GM23338 (cell line): ENCODE measurements around the gene ATP7A. TPM values are rescaled to one million over a fixed set of nuclear protein-coding genes. Genes with fewer than 3 reads are reported as not detected.

ENCODE experiments used
- ATAC-seq: fragments of 200-7000 bp; cut with Tn5 transposase; 3 replicates; pipeline ENCODE4 v1.9.1; 2020
- DNase-seq: peaks from one replicate; pipeline ENCODE4 v3.0.0-alpha.2; 2015; ENCODE audit warnings: low spot score
- H2AFZ ChIP-seq: fragments of 200-600 bp; sonication (generic); 2 replicates; pipeline ENCODE4 v1.8.0; 2016; ENCODE audit warnings: antibody characterized with exemption, mild to moderate bottlenecking, moderate library complexity
- H3F3A ChIP-seq: fragments of 200-600 bp; sonication (generic); replicated peaks from 2 replicates; pipeline ENCODE4 v1.8.0; 2017; ENCODE audit warnings: antibody characterized with exemption, mixed run types, low read depth
- H3K27ac ChIP-seq: fragments of 200-600 bp; sonication (generic); 2 replicates; pipeline ENCODE4 v1.6.1; 2016; ENCODE audit warnings: low read depth
- H3K27me3 ChIP-seq: fragments of 200-600 bp; sonication (generic); 2 replicates; pipeline ENCODE4 v1.8.0; 2016; ENCODE audit warnings: mild to moderate bottlenecking, mixed run types, moderate library complexity; ENCODE audit not compliant: insufficient read depth
- H3K36me3 ChIP-seq: fragments of 200-600 bp; sonication (generic); 2 replicates; pipeline ENCODE4 v1.8.0; 2016; ENCODE audit warnings: mild to moderate bottlenecking; ENCODE audit not compliant: insufficient read depth
- H3K4me1 ChIP-seq: fragments of 200-600 bp; sonication (generic); 2 replicates; pipeline ENCODE4 v1.8.0; 2016; ENCODE audit warnings: mild to moderate bottlenecking, moderate library complexity; ENCODE audit not compliant: insufficient read depth
- H3K4me2 ChIP-seq: fragments of 200-600 bp; sonication (generic); 2 replicates; pipeline ENCODE4 v1.7.1; 2017; ENCODE audit warnings: mixed run types
- H3K4me3 ChIP-seq: fragments of 200-600 bp; sonication (generic); 2 replicates; pipeline ENCODE4 v1.6.1; 2016; ENCODE audit warnings: mixed run types
- H3K79me2 ChIP-seq: fragments of 200-600 bp; sonication (generic); replicated peaks from 2 replicates; pipeline ENCODE4 v1.8.0; 2017; ENCODE audit warnings: mild to moderate bottlenecking; ENCODE audit not compliant: insufficient read depth
- H3K9me2 ChIP-seq: fragments of 200-600 bp; sonication (generic); 2 replicates; pipeline ENCODE4 v1.8.0; 2017; ENCODE audit not compliant: insufficient read depth
- H4K20me1 ChIP-seq: fragments of 200-600 bp; sonication (generic); replicated peaks from 2 replicates; pipeline ENCODE4 v1.8.0; 2017; ENCODE audit warnings: mild to moderate bottlenecking; ENCODE audit not compliant: insufficient read depth
- H3K27ac Mint-ChIP-seq: 2 replicates; pipeline ENCODE4 v1.8.0; 2020; ENCODE audit warnings: inconsistent platforms, mild to moderate bottlenecking, moderate library complexity, mixed read lengths
- H3K27me3 Mint-ChIP-seq: 3 replicates; pipeline ENCODE4 v1.8.0; 2022; ENCODE audit warnings: low read depth, mild to moderate bottlenecking, moderate library complexity, mixed read lengths, inconsistent platforms; ENCODE audit not compliant: insufficient read depth, poor library complexity
- H3K36me3 Mint-ChIP-seq: 3 replicates; pipeline ENCODE4 v1.8.0; 2021; ENCODE audit warnings: low read depth, mild to moderate bottlenecking, inconsistent platforms, moderate library complexity, mixed read lengths
- H3K4me1 Mint-ChIP-seq: 3 replicates; pipeline ENCODE4 v1.8.0; 2020; ENCODE audit warnings: mild to moderate bottlenecking, inconsistent platforms, mixed read lengths
- H3K4me3 Mint-ChIP-seq: 3 replicates; pipeline ENCODE4 v1.8.0; 2021; ENCODE audit warnings: moderate library complexity, mild to moderate bottlenecking, inconsistent platforms, mixed read lengths
- H3K9me3 Mint-ChIP-seq: 3 replicates; pipeline ENCODE4 v1.8.0; 2020; ENCODE audit warnings: moderate library complexity, mild to moderate bottlenecking, inconsistent platforms, mixed read lengths
- CREB1 ChIP-seq: fragments of 250-450 bp; sonication (Bioruptor Pico); IDR thresholded peaks from 2 replicates; pipeline ENCODE4 v1.5.0; 2020; ENCODE audit warnings: low read depth, mild to moderate bottlenecking, moderate library complexity
- EZH2 ChIP-seq: fragments of 200-600 bp; sonication (generic); IDR thresholded peaks from one replicate; pipeline ENCODE4 v1.8.0; 2017; ENCODE audit warnings: antibody characterized with exemption, mild to moderate bottlenecking, low read depth; ENCODE audit not compliant: unreplicated experiment
- EZH2phosphoT487 ChIP-seq: fragments of 200-600 bp; sonication (generic); IDR thresholded peaks from one replicate; pipeline ENCODE4 v1.8.1; 2018; ENCODE audit warnings: antibody characterized with exemption; ENCODE audit not compliant: unreplicated experiment
- NANOG ChIP-seq: IDR thresholded peaks from 2 replicates; pipeline ENCODE4 v1.6.1; 2016; ENCODE audit warnings: antibody characterized with exemption, borderline replicate concordance
- POLR2AphosphoS5 ChIP-seq: IDR thresholded peaks from 2 replicates; pipeline ENCODE4 v1.6.1; 2016; ENCODE audit warnings: antibody characterized with exemption, low read depth
- ZNF331 ChIP-seq: fragments of 250-450 bp; sonication (Bioruptor Pico); IDR thresholded peaks from 2 replicates; pipeline ENCODE4 v1.5.0; 2020; ENCODE audit warnings: low read depth, mild to moderate bottlenecking, moderate library complexity
- long read RNA-seq: library from polyadenylated mRNA; unstranded; transcript quantifications from one replicate; pipeline ENCODE4 v2.0.0, GENCODE V29; 2020; ENCODE audit not compliant: unreplicated experiment
- polyA plus RNA-seq: library from polyadenylated mRNA; unstranded; fragments of >200 nt; fragmentation: Nextera tagmentation; extraction: Ambion mirVana; gene quantifications from 2 replicates; pipeline ENCODE4 v1.2.1, GENCODE V29; 2016
- total RNA-seq: library from RNA; depleted of rRNA; stranded (reverse); fragments of >200 nt; shearing (Covaris generic); gene quantifications from 2 replicates; pipeline ENCODE4 v1.2.3, GENCODE V29; 2014; rRNA removed
- TF ChIP-seq, protein P1 (sequence below): IDR thresholded peaks from one replicate; pipeline ENCODE4 v1.6.1; 2018; ENCODE audit warnings: antibody characterized with exemption; ENCODE audit not compliant: unreplicated experiment
- TF ChIP-seq, protein P2 (sequence below), 2 experiments: fragments of 200-600 bp in 1 of 2; sonication (generic) in 1 of 2; conservative IDR thresholded peaks; 2 replicates each; pipeline versions ENCODE4 v1.5.1 to v1.6.1; 2016 to 2017; ENCODE audit warnings: antibody characterized with exemption in 2 of 2, low read depth in 2 of 2, mild to moderate bottlenecking in 2 of 2, moderate library complexity in 1 of 2
- TF ChIP-seq, protein P3 (sequence below): IDR thresholded peaks from 2 replicates; pipeline ENCODE4 v1.6.1; 2016; ENCODE audit warnings: antibody characterized with exemption

The ATP7A gene
- total RNA-seq (2.5 and 3.1 TPM in 2 replicates), polyA plus RNA-seq (1.5 and 2.2 TPM in 2 replicates)
- long read RNA-seq, partial matches to known transcripts, result 0 of 1 reads
- long read RNA-seq, other reads (novel, unspliced or antisense), result 1 of 1 reads

DNA sequence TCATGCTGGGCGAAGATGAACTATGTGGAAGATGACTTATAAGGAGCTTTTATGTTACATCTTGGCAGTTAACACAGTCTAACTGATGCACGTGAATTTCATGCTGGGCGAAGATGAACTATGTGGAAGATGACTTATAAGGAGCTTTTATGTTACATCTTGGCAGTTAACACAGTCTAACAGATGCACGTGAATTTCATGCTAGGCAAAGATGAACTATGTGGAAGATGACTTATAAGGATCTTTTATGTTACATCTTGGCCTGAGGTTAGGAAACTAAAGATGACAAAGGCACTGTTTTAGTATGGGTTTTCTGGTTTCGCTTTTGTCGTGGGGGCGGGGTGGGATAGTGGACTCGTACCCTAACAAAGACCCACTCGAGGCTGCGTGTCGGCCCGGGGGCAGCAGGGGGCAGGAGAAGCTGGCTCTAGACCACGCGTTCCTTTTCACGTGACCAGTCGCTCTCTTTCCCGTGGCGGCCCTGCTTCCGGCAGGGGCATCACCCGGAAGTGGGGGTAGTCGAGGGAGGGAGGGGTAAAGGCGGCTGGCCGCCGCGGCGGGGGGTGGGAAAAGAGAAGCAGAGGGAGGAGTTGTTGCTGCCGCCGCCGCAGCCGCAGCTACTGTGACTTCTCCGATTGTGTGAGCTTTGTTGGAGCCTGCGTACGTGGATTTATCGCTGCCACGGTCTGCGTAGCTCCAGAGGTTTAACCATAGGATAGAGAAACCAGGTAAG, at the start of gene ATP7A:
Gene ATP7A (plus strand): TSS at position 586 of the 733 bp plus-strand sequence. CDS start 60,949 bp downstream, outside the sequence.
- Histone ChIP-seq H3K27ac (no peak within 1 kb of the TSS), H2AFZ (peak within 1 kb of the TSS; percentile 80; the same call in 1 of the 2 replicates), H3K4me2 (peak within 1 kb of the TSS; percentile 86), H4K20me1 (no peaks in the 10 kb centered on the region), H3K79me2 (no peaks in the 10 kb centered on the region; the same call in 1 of the 2 replicates), H3K27me3 (no peaks in the 10 kb centered on the region), H3K4me3 (peak within 1 kb of the TSS; percentile 69), H3K36me3 (no peaks in the 10 kb centered on the region), H3K4me1 (no peaks in the 10 kb centered on the region; the same call in 1 of the 2 replicates), H3K9me2 (no peaks in the 10 kb centered on the region), H3F3A (0 out of 2 replicates have a peak, but pooled peaks cover 3% of the 10 kb centered on the region)
- DNase-seq (peak; percentile 80), ATAC-seq (peak; percentile 97)
- Mint-ChIP-seq H3K27ac (peak within 1 kb of the TSS; percentile 75), H3K27me3 (peaks cover 1% of the 10 kb centered on the region), H3K36me3 (no peaks in the 10 kb centered on the region), H3K9me3 (no peaks in the 10 kb centered on the region), H3K4me1 (peaks cover 6% of the 10 kb centered on the region; the same call in 1 of the 3 replicates), H3K4me3 (peak within 1 kb of the TSS; percentile 97)
- TF ChIP-seq, protein P1, sequence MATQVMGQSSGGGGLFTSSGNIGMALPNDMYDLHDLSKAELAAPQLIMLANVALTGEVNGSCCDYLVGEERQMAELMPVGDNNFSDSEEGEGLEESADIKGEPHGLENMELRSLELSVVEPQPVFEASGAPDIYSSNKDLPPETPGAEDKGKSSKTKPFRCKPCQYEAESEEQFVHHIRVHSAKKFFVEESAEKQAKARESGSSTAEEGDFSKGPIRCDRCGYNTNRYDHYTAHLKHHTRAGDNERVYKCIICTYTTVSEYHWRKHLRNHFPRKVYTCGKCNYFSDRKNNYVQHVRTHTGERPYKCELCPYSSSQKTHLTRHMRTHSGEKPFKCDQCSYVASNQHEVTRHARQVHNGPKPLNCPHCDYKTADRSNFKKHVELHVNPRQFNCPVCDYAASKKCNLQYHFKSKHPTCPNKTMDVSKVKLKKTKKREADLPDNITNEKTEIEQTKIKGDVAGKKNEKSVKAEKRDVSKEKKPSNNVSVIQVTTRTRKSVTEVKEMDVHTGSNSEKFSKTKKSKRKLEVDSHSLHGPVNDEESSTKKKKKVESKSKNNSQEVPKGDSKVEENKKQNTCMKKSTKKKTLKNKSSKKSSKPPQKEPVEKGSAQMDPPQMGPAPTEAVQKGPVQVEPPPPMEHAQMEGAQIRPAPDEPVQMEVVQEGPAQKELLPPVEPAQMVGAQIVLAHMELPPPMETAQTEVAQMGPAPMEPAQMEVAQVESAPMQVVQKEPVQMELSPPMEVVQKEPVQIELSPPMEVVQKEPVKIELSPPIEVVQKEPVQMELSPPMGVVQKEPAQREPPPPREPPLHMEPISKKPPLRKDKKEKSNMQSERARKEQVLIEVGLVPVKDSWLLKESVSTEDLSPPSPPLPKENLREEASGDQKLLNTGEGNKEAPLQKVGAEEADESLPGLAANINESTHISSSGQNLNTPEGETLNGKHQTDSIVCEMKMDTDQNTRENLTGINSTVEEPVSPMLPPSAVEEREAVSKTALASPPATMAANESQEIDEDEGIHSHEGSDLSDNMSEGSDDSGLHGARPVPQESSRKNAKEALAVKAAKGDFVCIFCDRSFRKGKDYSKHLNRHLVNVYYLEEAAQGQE, result no peak
- TF ChIP-seq EZH2phosphoT487, result no peak
- 0 out of 2 replicates have a peak, but pooled peaks have one; percentile 35 for TF ChIP-seq POLR2AphosphoS5
- TF ChIP-seq, protein P2, sequence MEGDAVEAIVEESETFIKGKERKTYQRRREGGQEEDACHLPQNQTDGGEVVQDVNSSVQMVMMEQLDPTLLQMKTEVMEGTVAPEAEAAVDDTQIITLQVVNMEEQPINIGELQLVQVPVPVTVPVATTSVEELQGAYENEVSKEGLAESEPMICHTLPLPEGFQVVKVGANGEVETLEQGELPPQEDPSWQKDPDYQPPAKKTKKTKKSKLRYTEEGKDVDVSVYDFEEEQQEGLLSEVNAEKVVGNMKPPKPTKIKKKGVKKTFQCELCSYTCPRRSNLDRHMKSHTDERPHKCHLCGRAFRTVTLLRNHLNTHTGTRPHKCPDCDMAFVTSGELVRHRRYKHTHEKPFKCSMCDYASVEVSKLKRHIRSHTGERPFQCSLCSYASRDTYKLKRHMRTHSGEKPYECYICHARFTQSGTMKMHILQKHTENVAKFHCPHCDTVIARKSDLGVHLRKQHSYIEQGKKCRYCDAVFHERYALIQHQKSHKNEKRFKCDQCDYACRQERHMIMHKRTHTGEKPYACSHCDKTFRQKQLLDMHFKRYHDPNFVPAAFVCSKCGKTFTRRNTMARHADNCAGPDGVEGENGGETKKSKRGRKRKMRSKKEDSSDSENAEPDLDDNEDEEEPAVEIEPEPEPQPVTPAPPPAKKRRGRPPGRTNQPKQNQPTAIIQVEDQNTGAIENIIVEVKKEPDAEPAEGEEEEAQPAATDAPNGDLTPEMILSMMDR (conservative IDR thresholded peaks at IDR 0.05; ENCODE audit: low read depth in 2 of 2), result peak; percentile 26 to 67
- no peak for TF ChIP-seq ZNF331 (CRISPR knock-in tag)
- TF ChIP-seq EZH2, result no peak

DNA sequence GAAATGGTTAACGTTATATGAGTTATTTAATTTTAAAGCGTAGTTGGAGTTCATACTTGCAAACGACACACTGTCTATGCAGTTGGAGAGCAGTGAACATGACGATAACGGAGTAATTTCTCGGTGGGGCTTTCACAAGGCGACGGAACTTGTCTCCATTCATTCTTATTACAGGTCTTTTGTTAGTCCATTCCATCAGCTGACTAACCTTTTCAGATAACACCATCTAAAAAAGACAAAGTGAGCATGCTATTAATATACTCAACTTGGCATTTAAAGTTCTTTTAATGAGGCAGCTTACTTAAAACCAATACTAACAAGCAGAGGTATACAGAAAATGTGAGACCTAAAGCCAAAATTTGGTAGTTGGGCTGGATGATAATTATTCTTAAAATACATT, 35.1 kb upstream of the ATP7A start:
- DNase-seq, result no peak
- peaks cover 2% of the 10 kb centered on the region for H3K27me3 Mint-ChIP-seq
- H3K9me3 Mint-ChIP-seq, result no peaks in the 10 kb centered on the region
- no peak overlapping the region for H2AFZ ChIP-seq
- H3K36me3 ChIP-seq, result no peaks in the 10 kb centered on the region
- H3K27me3 ChIP-seq, result no peaks in the 10 kb centered on the region
- no peaks in the 10 kb centered on the region for H3K9me2 ChIP-seq
- H3K4me1 Mint-ChIP-seq, result no peaks in the 10 kb centered on the region
- H3K4me3 Mint-ChIP-seq, result no peak overlapping the region
- peaks cover 15% of the 10 kb centered on the region for H3K36me3 Mint-ChIP-seq
- H3K4me1 ChIP-seq, result no peaks in the 10 kb centered on the region
- H3K27ac ChIP-seq, result no peak overlapping the region
- no peak overlapping the region for H3K4me2 ChIP-seq
- H4K20me1 ChIP-seq, result no peaks in the 10 kb centered on the region
- H3K27ac Mint-ChIP-seq, result no peak overlapping the region
- no peak for ATAC-seq
- peaks cover 5% of the 10 kb centered on the region; the same call in 1 of the 2 replicates for H3K79me2 ChIP-seq
- H3K4me3 ChIP-seq, result no peak overlapping the region
- H3F3A ChIP-seq, result no peaks in the 10 kb centered on the region
- TF ChIP-seq POLR2AphosphoS5 (no peak), EZH2 (no peak), CREB1 (CRISPR knock-in tag) (no peak), ZNF331 (CRISPR knock-in tag) (no peak), EZH2phosphoT487 (no peak), NANOG (no peak)
- TF ChIP-seq, protein P3, sequence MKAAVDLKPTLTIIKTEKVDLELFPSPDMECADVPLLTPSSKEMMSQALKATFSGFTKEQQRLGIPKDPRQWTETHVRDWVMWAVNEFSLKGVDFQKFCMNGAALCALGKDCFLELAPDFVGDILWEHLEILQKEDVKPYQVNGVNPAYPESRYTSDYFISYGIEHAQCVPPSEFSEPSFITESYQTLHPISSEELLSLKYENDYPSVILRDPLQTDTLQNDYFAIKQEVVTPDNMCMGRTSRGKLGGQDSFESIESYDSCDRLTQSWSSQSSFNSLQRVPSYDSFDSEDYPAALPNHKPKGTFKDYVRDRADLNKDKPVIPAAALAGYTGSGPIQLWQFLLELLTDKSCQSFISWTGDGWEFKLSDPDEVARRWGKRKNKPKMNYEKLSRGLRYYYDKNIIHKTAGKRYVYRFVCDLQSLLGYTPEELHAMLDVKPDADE, result no peak
- TF ChIP-seq, protein P2 (conservative IDR thresholded peaks at IDR 0.05; ENCODE audit: low read depth in 2 of 2), result no peak
